DOHH2 (cell line): ENCODE measurements around the gene ADORA1.

Source experiments
- H3F3A ChIP-seq: fragments of 200-600 bp; sonication (generic), shearing (Covaris generic); 2 replicates; pipeline ENCODE4 v1.6.0; 2016; ENCODE audit warnings: antibody characterized with exemption, mild to moderate bottlenecking; ENCODE audit not compliant: control insufficient read depth, insufficient read depth
- H3K27ac ChIP-seq: fragments of 200-600 bp; sonication (generic); 2 replicates; pipeline ENCODE4 v1.5.1; 2014; ENCODE audit warnings: low read depth, mild to moderate bottlenecking, low read length, moderate library complexity
- H3K27me3 ChIP-seq: fragments of 200-600 bp; sonication (generic); 2 replicates; pipeline ENCODE4 v1.6.1; 2014; ENCODE audit warnings: mild to moderate bottlenecking, low read length, mixed read lengths; ENCODE audit not compliant: control insufficient read depth
- H3K36me3 ChIP-seq: fragments of 200-600 bp; sonication (generic); 2 replicates; pipeline ENCODE4 v1.6.1; 2014; ENCODE audit warnings: mild to moderate bottlenecking, low read length, moderate library complexity, mixed read lengths; ENCODE audit not compliant: control insufficient read depth
- H3K4me1 ChIP-seq: fragments of 200-600 bp; sonication (generic); 2 replicates; pipeline ENCODE4 v1.6.1; 2014; ENCODE audit warnings: mild to moderate bottlenecking, low read length, mixed read lengths; ENCODE audit not compliant: control insufficient read depth
- H3K4me2 ChIP-seq: fragments of 200-600 bp; sonication (generic); 2 replicates; pipeline ENCODE4 v1.6.0; 2014; ENCODE audit warnings: mild to moderate bottlenecking, low read length, moderate library complexity
- H3K4me3 ChIP-seq: fragments of 200-600 bp; sonication (generic); 2 replicates; pipeline ENCODE4 v1.5.1; 2014; ENCODE audit warnings: mild to moderate bottlenecking, low read length, mixed read lengths
- H3K79me2 ChIP-seq: fragments of 200-600 bp; sonication (generic); 2 replicates; pipeline ENCODE4 v1.6.1; 2014; ENCODE audit warnings: mild to moderate bottlenecking, low read length, mixed read lengths; ENCODE audit not compliant: control insufficient read depth
- H3K9me2 ChIP-seq: fragments of 200-600 bp; sonication (generic); replicated peaks from 2 replicates; pipeline ENCODE4 v1.6.1; 2014; ENCODE audit warnings: mild to moderate bottlenecking, low read length, mixed read lengths; ENCODE audit not compliant: control insufficient read depth
- H3K9me3 ChIP-seq: fragments of 200-600 bp; sonication (generic); 2 replicates; pipeline ENCODE4 v1.6.1; 2014; ENCODE audit warnings: antibody characterized with exemption, low read length, mixed read lengths; ENCODE audit not compliant: control insufficient read depth, insufficient read depth
- H4K20me1 ChIP-seq: fragments of 200-600 bp; sonication (generic); 2 replicates; pipeline ENCODE4 v1.6.0; 2014; ENCODE audit warnings: low read depth, mild to moderate bottlenecking, antibody characterized with exemption, low read length, moderate library complexity; ENCODE audit not compliant: control insufficient read depth, insufficient read depth
- CTCF ChIP-seq: fragments of 200-600 bp; sonication (generic); IDR thresholded peaks from one replicate; pipeline ENCODE4 v1.5.1; 2014; ENCODE audit warnings: antibody characterized with exemption, mild to moderate bottlenecking, low read depth, low read length; ENCODE audit not compliant: poor library complexity, severe bottlenecking
- EZH2phosphoT487 ChIP-seq: fragments of 200-600 bp; sonication (generic); IDR thresholded peaks from 2 replicates; pipeline ENCODE4 v1.6.1; 2017; ENCODE audit warnings: borderline replicate concordance, mild to moderate bottlenecking, antibody characterized with exemption, low read length, moderate library complexity, mixed read lengths

ADORA1 gene

GRCh38 chr1:203156280-203156679 is 28.8 kb downstream of the ADORA1 start:
- Histone ChIP-seq H3K27me3 (peaks cover 29% of the 10 kb centered on the region), H3K79me2 (no peaks in the 10 kb centered on the region), H3K4me1 (no peaks in the 10 kb centered on the region), H3K36me3 (no peaks in the 10 kb centered on the region), H3K4me2 (no peak overlapping the region), H3K9me3 (no peaks in the 10 kb centered on the region), H3K4me3 (no peak overlapping the region), H3F3A (no peaks in the 10 kb centered on the region), H3K27ac (no peak overlapping the region), H4K20me1 (no peaks in the 10 kb centered on the region), H3K9me2 (no peaks in the 10 kb centered on the region)
- TF ChIP-seq CTCF (no peak), EZH2phosphoT487 (no peak)

- TF ChIP-seq CTCF (no peak), EZH2phosphoT487 (no peak)
- Histone ChIP-seq H3K4me3 (no peak overlapping the region), H3K9me2 (no peaks in the 10 kb centered on the region), H3K27me3 (peaks cover 37% of the 10 kb centered on the region), H3K36me3 (no peaks in the 10 kb centered on the region), H3K27ac (no peak overlapping the region), H3K4me1 (no peaks in the 10 kb centered on the region), H3K4me2 (no peak overlapping the region), H3K79me2 (no peaks in the 10 kb centered on the region), H3F3A (no peaks in the 10 kb centered on the region), H3K9me3 (no peaks in the 10 kb centered on the region), H4K20me1 (no peaks in the 10 kb centered on the region)
These were observed 30.9 kb downstream of the ADORA1 start for GRCh38 chr1:203158423-203158822.

GRCh38 chr1:203158960-203159665 is 31.6 kb downstream of the ADORA1 start:
- Histone ChIP-seq H3K9me2 (no peaks in the 10 kb centered on the region), H3K27ac (no peak overlapping the region), H3K4me3 (no peak overlapping the region), H4K20me1 (no peaks in the 10 kb centered on the region), H3K36me3 (no peaks in the 10 kb centered on the region), H3K4me1 (no peaks in the 10 kb centered on the region), H3F3A (no peaks in the 10 kb centered on the region), H3K27me3 (peaks cover 35% of the 10 kb centered on the region), H3K9me3 (no peaks in the 10 kb centered on the region), H3K4me2 (no peak overlapping the region), H3K79me2 (no peaks in the 10 kb centered on the region)
- TF ChIP-seq EZH2phosphoT487 = no peak
- no peak for TF ChIP-seq CTCF

- no peaks in the 10 kb centered on the region for H3K9me2 ChIP-seq
- H3K36me3 ChIP-seq = no peaks in the 10 kb centered on the region
- no peaks in the 10 kb centered on the region for H3F3A ChIP-seq
- no peak overlapping the region for H3K27ac ChIP-seq
- H4K20me1 ChIP-seq = no peaks in the 10 kb centered on the region
- peaks cover 36% of the 10 kb centered on the region for H3K27me3 ChIP-seq
- H3K4me1 ChIP-seq = no peaks in the 10 kb centered on the region
- TF ChIP-seq CTCF = no peak
- TF ChIP-seq EZH2phosphoT487 = no peak
- no peak overlapping the region for H3K4me3 ChIP-seq
- no peaks in the 10 kb centered on the region for H3K79me2 ChIP-seq
- H3K4me2 ChIP-seq = no peak overlapping the region
- H3K9me3 ChIP-seq = no peaks in the 10 kb centered on the region
These were observed 32.3 kb downstream of the ADORA1 start for GRCh38 chr1:203159844-203160243.
